ENCODE data around the gene TNXB. TPM values are rescaled to one million over a fixed set of nuclear protein-coding genes. Genes with fewer than 3 reads are reported as not detected.
"Not testable (repeated sequence)": the region's sequence is repeated elsewhere in the genome, so short reads cannot be mapped to it uniquely, and the experiment has no call there.

Gene TNXB
- total RNA-seq, 1 experiment from 2014 or later: 1.8 TPM

DNA sequence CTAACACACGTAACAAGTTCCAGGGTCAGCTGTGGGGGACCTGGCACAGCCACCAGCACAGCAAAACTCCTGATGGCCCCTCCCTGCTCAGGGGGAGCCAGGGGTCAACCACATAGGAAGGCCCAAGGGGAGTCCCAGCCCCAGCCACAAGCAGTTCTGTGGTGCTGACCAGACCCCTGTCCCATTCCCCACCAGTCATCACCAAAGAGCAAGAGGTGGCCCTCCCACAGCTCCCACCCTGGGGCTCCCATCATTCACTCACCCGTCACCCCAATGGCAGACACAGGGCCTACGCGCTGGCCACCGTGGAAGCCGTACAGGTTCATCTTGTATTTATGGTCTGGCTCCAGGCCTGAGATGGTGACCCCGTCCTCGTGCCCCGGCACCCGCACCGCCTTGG is 59.4 kb downstream of the TNXB start:
- ATAC-seq; in situ Hi-C loops (cut with HindIII; ENCODE audit: low pct_unique_long_range_greater_than_20kb, low sequenced_read_pairs); H3K9me3 ChIP-seq (ENCODE audit: control insufficient read depth, insufficient read depth, low read depth, low read length); H3K36me3 ChIP-seq (ENCODE audit: control insufficient read depth, insufficient read depth, low read length); intact Hi-C loops (cut with micrococcal nuclease; ENCODE audit: unreplicated experiment); CTCF ChIA-PET; BruUV-seq (replicated peaks); H3K4me3 ChIP-seq (ENCODE audit: low read depth in 2 of 2, low read length in 2 of 2); H3K27me3 ChIP-seq (ENCODE audit: control insufficient read depth, insufficient read depth, low read length); H3K4me1 ChIP-seq (ENCODE audit: control insufficient read depth, insufficient read depth, low read length); H3K27ac ChIP-seq (ENCODE audit: low read length); POLR2A ChIA-PET; DNase-seq (ENCODE audit: low read depth, low spot score): not testable (repeated sequence)

DNA sequence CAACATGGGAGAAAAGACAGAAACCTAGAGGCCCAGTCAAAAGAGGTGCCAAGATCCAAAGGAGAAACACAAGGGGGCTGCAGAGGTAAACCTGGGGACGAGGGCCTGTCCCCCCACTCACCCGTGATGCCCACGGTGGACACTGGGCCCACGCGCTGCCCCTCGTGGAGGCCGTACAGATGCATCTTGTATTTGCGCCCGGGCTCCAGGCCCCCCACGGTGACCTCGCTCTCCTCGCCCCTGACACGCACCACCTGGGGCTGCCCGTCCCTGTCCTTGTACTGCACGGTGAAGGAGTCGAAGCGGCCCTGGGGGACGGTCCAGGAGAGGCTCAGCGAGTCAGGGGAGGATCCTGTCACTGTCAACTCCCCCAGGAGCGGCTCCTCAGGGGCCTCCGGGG is 60.0 kb downstream of the TNXB start:
- POLR2A ChIA-PET; in situ Hi-C loops (cut with HindIII; ENCODE audit: low pct_unique_long_range_greater_than_20kb, low sequenced_read_pairs); H3K9me3 ChIP-seq (ENCODE audit: control insufficient read depth, insufficient read depth, low read depth, low read length); H3K36me3 ChIP-seq (ENCODE audit: control insufficient read depth, insufficient read depth, low read length); ATAC-seq; BruUV-seq (replicated peaks); H3K27me3 ChIP-seq (ENCODE audit: control insufficient read depth, insufficient read depth, low read length); H3K4me1 ChIP-seq (ENCODE audit: control insufficient read depth, insufficient read depth, low read length); intact Hi-C loops (cut with micrococcal nuclease; ENCODE audit: unreplicated experiment); H3K4me3 ChIP-seq (ENCODE audit: low read depth in 2 of 2, low read length in 2 of 2); DNase-seq (ENCODE audit: low read depth, low spot score); H3K27ac ChIP-seq (ENCODE audit: low read length): not testable (repeated sequence)
- CTCF ChIA-PET: interaction anchor here (0.6 kb wide), 2 partner anchors 45 to 137 kb away, joined by 3 to 6 read pairs; no protein-coding TSS in a partner anchor

DNA sequence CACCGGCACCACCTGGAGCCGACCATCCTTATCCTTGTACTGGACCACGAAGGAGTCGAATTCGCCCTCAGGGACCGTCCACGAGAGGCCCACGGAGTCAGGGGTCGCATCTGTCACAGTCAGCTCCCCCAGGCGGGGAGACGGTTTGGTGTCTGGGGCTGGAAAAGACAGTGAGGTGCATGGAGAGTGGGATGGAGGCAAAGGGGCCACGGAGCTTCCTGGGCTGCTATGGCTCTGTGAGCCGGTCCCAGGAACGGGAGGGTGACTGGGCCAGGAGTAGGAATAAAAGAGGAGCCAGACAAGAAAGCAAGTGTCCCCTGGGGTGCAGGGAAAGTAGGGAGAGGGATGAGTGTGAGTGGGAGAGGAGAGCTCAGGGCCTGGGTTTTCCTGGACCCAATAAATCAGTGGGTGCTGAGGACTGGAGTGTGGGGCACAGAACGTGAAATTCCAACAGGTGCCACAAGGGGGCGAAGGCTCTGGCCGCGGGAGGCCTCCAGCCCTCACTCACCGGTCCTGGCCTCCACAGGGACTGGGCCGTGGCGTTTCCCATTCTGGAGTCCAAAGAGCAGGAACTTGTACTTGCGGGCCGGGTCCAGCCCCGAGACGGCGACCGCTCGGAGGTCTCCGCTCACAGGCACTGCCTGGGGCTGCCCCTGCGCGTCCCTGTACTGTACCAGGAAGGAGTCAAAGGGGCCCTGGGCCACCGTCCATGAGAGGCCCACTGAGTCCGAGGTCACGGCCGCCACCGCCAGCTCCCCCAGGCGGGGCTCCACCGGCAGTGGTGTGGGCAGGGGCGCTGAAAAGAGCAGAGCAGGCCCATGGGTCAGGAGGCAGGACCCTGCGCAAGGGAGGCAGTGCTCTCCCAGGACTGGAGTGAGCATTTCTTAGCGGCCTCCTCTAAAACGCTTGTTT is 61.0 kb downstream of the TNXB start:
- in situ Hi-C loops (cut with HindIII; ENCODE audit: low pct_unique_long_range_greater_than_20kb, low sequenced_read_pairs): no loop called here
- H3K36me3 ChIP-seq (ENCODE audit: control insufficient read depth, insufficient read depth, low read length): no peaks in the 10 kb centered on the region
- intact Hi-C loops (cut with micrococcal nuclease; ENCODE audit: unreplicated experiment): no loop called here
- H3K27ac ChIP-seq (ENCODE audit: low read length): no peak overlapping the region
- no peaks in the 10 kb centered on the region for H3K4me1 ChIP-seq (ENCODE audit: control insufficient read depth, insufficient read depth, low read length)
- H3K27me3 ChIP-seq (ENCODE audit: control insufficient read depth, insufficient read depth, low read length): no peaks in the 10 kb centered on the region
- ChIA-PET POLR2A (no interaction called here), CTCF (interaction anchor here (0.6 to 0.9 kb wide), 3 partner anchors 9 to 1499 kb away, joined by 3 to 4 read pairs (median 4); no protein-coding TSS in a partner anchor)
- H3K4me3 ChIP-seq (ENCODE audit: low read depth in 2 of 2, low read length in 2 of 2): no peak overlapping the region
- no TSS peak for BruUV-seq (replicated peaks)
- peak; percentile 27 for DNase-seq (ENCODE audit: low read depth, low spot score)
- no peaks in the 10 kb centered on the region for H3K9me3 ChIP-seq (ENCODE audit: control insufficient read depth, insufficient read depth, low read depth, low read length)
- ATAC-seq: peak; percentile 90
- no peak for TF ChIP-seq POLR2AphosphoS5 (IDR thresholded peaks at IDR 0.05; ENCODE audit: low read depth, low read length)
- TF ChIP-seq, protein P1, sequence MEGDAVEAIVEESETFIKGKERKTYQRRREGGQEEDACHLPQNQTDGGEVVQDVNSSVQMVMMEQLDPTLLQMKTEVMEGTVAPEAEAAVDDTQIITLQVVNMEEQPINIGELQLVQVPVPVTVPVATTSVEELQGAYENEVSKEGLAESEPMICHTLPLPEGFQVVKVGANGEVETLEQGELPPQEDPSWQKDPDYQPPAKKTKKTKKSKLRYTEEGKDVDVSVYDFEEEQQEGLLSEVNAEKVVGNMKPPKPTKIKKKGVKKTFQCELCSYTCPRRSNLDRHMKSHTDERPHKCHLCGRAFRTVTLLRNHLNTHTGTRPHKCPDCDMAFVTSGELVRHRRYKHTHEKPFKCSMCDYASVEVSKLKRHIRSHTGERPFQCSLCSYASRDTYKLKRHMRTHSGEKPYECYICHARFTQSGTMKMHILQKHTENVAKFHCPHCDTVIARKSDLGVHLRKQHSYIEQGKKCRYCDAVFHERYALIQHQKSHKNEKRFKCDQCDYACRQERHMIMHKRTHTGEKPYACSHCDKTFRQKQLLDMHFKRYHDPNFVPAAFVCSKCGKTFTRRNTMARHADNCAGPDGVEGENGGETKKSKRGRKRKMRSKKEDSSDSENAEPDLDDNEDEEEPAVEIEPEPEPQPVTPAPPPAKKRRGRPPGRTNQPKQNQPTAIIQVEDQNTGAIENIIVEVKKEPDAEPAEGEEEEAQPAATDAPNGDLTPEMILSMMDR (IDR thresholded peaks at IDR 0.05): peak; percentile 95

DNA sequence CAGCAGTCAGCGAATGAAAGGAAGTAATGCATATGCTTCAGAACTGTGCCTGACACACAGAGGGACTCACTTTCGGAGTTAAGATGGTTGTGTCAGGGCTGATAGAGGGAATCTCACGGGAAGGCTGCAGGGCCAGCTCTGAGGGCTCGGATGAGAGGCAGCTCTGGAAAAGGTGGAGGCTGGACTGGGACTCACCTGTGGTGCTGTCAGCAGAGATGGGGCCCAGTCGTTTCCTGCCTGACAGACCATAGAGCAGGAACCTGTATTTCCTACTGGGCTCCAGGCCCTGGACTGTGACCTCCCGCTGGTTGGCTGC is 61.6 kb downstream of the TNXB start:
- H3K27me3 ChIP-seq (ENCODE audit: control insufficient read depth, insufficient read depth, low read length): no peaks in the 10 kb centered on the region

More for the DNA sequence above, 61.6 kb downstream of the TNXB start:
- no peak overlapping the region for H3K4me3 ChIP-seq (ENCODE audit: low read depth in 2 of 2, low read length in 2 of 2)
- H3K27ac ChIP-seq (ENCODE audit: low read length): no peak overlapping the region
- intact Hi-C loops (cut with micrococcal nuclease; ENCODE audit: unreplicated experiment) (no loop called here), in situ Hi-C loops (cut with HindIII; ENCODE audit: low pct_unique_long_range_greater_than_20kb, low sequenced_read_pairs) (no loop called here)
- no TSS peak for BruUV-seq (replicated peaks)
- ATAC-seq (no peak), DNase-seq (ENCODE audit: low read depth, low spot score) (no peak)
- H3K4me1 ChIP-seq (ENCODE audit: control insufficient read depth, insufficient read depth, low read length): no peaks in the 10 kb centered on the region
- H3K9me3 ChIP-seq (ENCODE audit: control insufficient read depth, insufficient read depth, low read depth, low read length): no peaks in the 10 kb centered on the region
- TF ChIP-seq, protein P1 (IDR thresholded peaks at IDR 0.05): no peak
- TF ChIP-seq POLR2AphosphoS5 (IDR thresholded peaks at IDR 0.05; ENCODE audit: low read depth, low read length) (no peak), TCF7L2 (IDR thresholded peaks at IDR 0.05; ENCODE audit: low read depth, low read length) (no peak), SIN3A (IDR thresholded peaks at IDR 0.05; ENCODE audit: borderline replicate concordance, insufficient read depth, low read depth, low read length) (no peak)
- TF ChIP-seq, protein P2, sequence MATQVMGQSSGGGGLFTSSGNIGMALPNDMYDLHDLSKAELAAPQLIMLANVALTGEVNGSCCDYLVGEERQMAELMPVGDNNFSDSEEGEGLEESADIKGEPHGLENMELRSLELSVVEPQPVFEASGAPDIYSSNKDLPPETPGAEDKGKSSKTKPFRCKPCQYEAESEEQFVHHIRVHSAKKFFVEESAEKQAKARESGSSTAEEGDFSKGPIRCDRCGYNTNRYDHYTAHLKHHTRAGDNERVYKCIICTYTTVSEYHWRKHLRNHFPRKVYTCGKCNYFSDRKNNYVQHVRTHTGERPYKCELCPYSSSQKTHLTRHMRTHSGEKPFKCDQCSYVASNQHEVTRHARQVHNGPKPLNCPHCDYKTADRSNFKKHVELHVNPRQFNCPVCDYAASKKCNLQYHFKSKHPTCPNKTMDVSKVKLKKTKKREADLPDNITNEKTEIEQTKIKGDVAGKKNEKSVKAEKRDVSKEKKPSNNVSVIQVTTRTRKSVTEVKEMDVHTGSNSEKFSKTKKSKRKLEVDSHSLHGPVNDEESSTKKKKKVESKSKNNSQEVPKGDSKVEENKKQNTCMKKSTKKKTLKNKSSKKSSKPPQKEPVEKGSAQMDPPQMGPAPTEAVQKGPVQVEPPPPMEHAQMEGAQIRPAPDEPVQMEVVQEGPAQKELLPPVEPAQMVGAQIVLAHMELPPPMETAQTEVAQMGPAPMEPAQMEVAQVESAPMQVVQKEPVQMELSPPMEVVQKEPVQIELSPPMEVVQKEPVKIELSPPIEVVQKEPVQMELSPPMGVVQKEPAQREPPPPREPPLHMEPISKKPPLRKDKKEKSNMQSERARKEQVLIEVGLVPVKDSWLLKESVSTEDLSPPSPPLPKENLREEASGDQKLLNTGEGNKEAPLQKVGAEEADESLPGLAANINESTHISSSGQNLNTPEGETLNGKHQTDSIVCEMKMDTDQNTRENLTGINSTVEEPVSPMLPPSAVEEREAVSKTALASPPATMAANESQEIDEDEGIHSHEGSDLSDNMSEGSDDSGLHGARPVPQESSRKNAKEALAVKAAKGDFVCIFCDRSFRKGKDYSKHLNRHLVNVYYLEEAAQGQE (IDR thresholded peaks at IDR 0.05; ENCODE audit: insufficient read depth in 1 of 2, low read depth in 2 of 2, low read length in 1 of 2): no peak
- H3K36me3 ChIP-seq (ENCODE audit: control insufficient read depth, insufficient read depth, low read length): no peaks in the 10 kb centered on the region
- POLR2A ChIA-PET: no interaction called here
- CTCF ChIA-PET: interaction anchor here (0.6 to 0.8 kb wide), 2 partner anchors 24 to 1500 kb away, joined by 4 read pairs; no protein-coding TSS in a partner anchor
